GM21423 (cell line): Measurements from ENCODE around the gene SLC35F5.
"Not testable (repeated sequence)": the region's sequence is repeated elsewhere in the genome, so short reads cannot be mapped to it uniquely, and the experiment has no call there.

ENCODE experiments used
- ATAC-seq: cut with Tn5 transposase; IDR thresholded peaks from one replicate; pipeline ENCODE4 v1.9.1; 2021; ENCODE audit warnings: mild to moderate bottlenecking, moderate library complexity; ENCODE audit not compliant: unreplicated experiment

The SLC35F5 gene

GRCh38 chr2:113757138-113757657, 756 bp upstream of the SLC35F5 start:
- ATAC-seq = no peak

GRCh38 chr2:113755835-113756354, 547 bp downstream of the SLC35F5 start:
- ATAC-seq = peak; percentile 32

GRCh38 chr2:113755035-113755834, 1.2 kb downstream of the SLC35F5 start:
- no peak for ATAC-seq

- ATAC-seq = no peak
Measured at GRCh38 chr2:113754160-113754559, 2.3 kb downstream of the SLC35F5 start.

- no peak for ATAC-seq
Measured at GRCh38 chr2:113750385-113750784, 6.1 kb downstream of the SLC35F5 start.

GRCh38 chr2:113741091-113741490, 15.4 kb downstream of the SLC35F5 start:
- ATAC-seq = no peak

- ATAC-seq = no peak
Measured at GRCh38 chr2:113739849-113740248, 16.6 kb downstream of the SLC35F5 start.

GRCh38 chr2:113734185-113734584, 22.3 kb downstream of the SLC35F5 start:
- ATAC-seq = peak; percentile 96

- no peak for ATAC-seq
Measured at GRCh38 chr2:113724010-113724409, 32.4 kb downstream of the SLC35F5 start.

- no peak for ATAC-seq
Measured at GRCh38 chr2:113723411-113723810, 33.0 kb downstream of the SLC35F5 start.

- no peak for ATAC-seq
Measured at GRCh38 chr2:113720167-113720566, 36.3 kb downstream of the SLC35F5 start.

- no peak for ATAC-seq
Measured at GRCh38 chr2:113716291-113716690, 40.2 kb downstream of the SLC35F5 start.

- ATAC-seq = no peak
Measured at GRCh38 chr2:113712941-113713340, 43.5 kb downstream of the SLC35F5 start.

GRCh38 chr2:113711851-113712250, 44.6 kb downstream of the SLC35F5 start:
- ATAC-seq = no peak

GRCh38 chr2:113709022-113709421, 47.4 kb downstream of the SLC35F5 start:
- no peak for ATAC-seq

GRCh38 chr2:113707106-113707505, 49.3 kb downstream of the SLC35F5 start:
- ATAC-seq = no peak

GRCh38 chr2:113705982-113706523, 50.4 kb downstream of the SLC35F5 start:
- no peak for ATAC-seq

- ATAC-seq = not testable (repeated sequence)
Measured at GRCh38 chr2:113704300-113704993, 52.0 kb downstream of the SLC35F5 start.

GRCh38 chr2:113703386-113704299, 52.8 kb downstream of the SLC35F5 start:
- ATAC-seq = no peak

- peak; percentile 78 for ATAC-seq
Measured at GRCh38 chr2:113700186-113700841, 56.1 kb downstream of the SLC35F5 start.
